Measurements from ENCODE around the gene CCL4L2. TPM values are rescaled to one million over a fixed set of nuclear protein-coding genes. Genes with fewer than 3 reads are reported as not detected.
"Not testable (repeated sequence)": the region's sequence is repeated elsewhere in the genome, so short reads cannot be mapped to it uniquely, and the experiment has no call there.

The CCL4L2 gene
- total RNA-seq, 1 donor from 2014 or later: not detected

DNA sequence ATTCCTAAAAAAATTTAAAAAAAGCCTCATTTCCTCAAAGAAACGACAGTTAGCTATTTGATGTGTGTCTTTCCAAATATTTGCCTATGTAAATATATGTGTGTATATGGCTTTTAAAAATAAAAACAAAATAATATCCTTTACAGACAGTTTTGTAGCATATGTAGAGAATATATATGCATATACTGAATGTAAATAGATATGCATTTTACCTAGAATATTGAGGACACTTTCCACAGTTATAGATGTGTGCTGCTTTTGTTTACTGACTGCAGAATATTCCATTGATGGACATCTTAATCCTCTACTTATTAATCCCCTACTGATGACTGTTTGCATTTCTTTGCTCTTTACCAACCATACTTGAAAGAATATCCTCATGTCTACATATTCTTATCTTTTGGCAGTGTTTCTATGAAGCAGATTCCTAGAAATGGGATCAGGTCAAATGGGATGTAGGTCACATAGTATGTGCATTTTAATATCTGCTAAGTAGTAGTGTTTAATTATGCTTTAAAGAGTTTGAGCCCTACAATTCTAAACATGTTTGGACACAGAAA, 17.6 kb upstream of the CCL4L2 start:
- TF ChIP-seq, protein P1, sequence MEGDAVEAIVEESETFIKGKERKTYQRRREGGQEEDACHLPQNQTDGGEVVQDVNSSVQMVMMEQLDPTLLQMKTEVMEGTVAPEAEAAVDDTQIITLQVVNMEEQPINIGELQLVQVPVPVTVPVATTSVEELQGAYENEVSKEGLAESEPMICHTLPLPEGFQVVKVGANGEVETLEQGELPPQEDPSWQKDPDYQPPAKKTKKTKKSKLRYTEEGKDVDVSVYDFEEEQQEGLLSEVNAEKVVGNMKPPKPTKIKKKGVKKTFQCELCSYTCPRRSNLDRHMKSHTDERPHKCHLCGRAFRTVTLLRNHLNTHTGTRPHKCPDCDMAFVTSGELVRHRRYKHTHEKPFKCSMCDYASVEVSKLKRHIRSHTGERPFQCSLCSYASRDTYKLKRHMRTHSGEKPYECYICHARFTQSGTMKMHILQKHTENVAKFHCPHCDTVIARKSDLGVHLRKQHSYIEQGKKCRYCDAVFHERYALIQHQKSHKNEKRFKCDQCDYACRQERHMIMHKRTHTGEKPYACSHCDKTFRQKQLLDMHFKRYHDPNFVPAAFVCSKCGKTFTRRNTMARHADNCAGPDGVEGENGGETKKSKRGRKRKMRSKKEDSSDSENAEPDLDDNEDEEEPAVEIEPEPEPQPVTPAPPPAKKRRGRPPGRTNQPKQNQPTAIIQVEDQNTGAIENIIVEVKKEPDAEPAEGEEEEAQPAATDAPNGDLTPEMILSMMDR (IDR thresholded peaks at IDR 0.05; ENCODE audit: unreplicated experiment): no peak
- Mint-ChIP-seq H3K4me3 (ENCODE audit: low read depth) (no peak overlapping the region), H3K9me3 (ENCODE audit: low read depth) (no peaks in the 10 kb centered on the region), H3K36me3 (ENCODE audit: insufficient read depth) (no peaks in the 10 kb centered on the region), H3K27ac (no peak overlapping the region), H3K27me3 (peaks cover 28% of the 10 kb centered on the region), H3K4me1 (ENCODE audit: low read depth) (peaks cover 11% of the 10 kb centered on the region)
- no peak for DNase-seq (ENCODE audit: low spot score, unreplicated experiment)

DNA sequence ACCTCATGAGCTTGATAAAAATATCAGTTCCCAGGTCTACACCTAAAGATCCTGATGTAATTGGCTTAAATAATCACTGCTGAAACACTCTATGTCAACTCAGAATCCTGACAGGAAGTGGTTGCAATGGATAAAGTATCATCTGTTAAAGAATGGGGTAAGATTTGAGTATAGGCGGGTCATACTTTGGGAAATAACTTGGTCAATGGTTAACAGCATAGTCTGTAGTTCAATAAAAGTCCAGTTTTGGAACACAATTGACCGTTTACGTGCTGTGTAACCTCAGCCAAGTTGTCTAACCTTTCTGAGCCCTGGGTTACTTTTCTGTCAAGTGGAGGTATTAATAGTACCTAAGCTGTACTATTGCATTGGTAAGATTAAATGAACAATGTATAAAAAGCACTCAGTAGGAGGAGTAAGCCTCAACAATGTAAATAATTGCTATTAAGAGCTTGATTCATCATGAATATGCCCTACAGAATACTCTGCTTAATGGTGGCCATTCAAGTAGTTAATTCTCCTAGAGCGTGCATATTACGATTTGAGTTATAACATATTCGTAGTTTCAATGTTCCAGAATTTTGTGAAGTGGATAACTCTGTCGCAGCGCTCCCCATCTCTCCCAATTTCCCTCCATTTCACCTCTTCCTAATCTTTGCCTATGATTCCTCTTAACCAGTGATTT, 16.6 kb upstream of the CCL4L2 start:
- not testable (repeated sequence) for H3K36me3 Mint-ChIP-seq (ENCODE audit: insufficient read depth); H3K4me3 Mint-ChIP-seq (ENCODE audit: low read depth); DNase-seq (ENCODE audit: low spot score, unreplicated experiment); H3K9me3 Mint-ChIP-seq (ENCODE audit: low read depth); H3K27ac Mint-ChIP-seq
- H3K4me1 Mint-ChIP-seq (ENCODE audit: low read depth): peaks cover 11% of the 10 kb centered on the region
- H3K27me3 Mint-ChIP-seq: peaks cover 27% of the 10 kb centered on the region

DNA sequence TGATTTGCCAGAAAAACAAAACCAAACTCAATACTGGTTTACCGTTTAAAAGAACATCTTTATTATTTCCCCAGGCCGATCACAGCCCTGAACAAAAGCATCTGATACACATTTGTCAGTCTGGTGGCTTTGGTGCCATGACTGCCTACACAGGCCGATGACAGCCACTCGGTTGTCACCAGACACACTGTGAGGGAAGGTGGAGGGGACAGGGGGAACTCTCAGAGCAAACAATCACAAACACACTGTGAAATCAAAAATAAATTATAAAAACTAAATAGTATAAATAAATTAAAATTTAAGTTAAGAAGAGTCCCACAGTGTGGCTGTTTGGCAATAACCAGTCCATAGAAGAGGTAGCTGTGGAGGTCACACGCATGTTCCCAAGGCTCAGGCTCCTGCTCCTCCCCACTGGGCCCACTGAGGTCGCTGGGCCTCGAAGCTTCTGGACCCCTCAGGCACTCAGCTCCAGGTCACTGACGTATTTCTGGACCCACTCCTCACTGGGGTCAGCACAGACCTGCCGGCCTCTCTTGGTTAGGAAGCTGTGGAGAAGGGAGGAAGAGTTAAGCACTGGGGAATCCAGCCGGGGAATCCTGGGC, 15.9 kb upstream of the CCL4L2 start:
- not testable (repeated sequence) for H3K27ac Mint-ChIP-seq; DNase-seq (ENCODE audit: low spot score, unreplicated experiment); H3K9me3 Mint-ChIP-seq (ENCODE audit: low read depth); H3K36me3 Mint-ChIP-seq (ENCODE audit: insufficient read depth); H3K4me3 Mint-ChIP-seq (ENCODE audit: low read depth)
- peaks cover 11% of the 10 kb centered on the region for H3K4me1 Mint-ChIP-seq (ENCODE audit: low read depth)
- peaks cover 27% of the 10 kb centered on the region for H3K27me3 Mint-ChIP-seq

- TF ChIP-seq, protein P1 (IDR thresholded peaks at IDR 0.05; ENCODE audit: unreplicated experiment): no peak
- Mint-ChIP-seq H3K4me1 (ENCODE audit: low read depth) (peaks cover 11% of the 10 kb centered on the region), H3K9me3 (ENCODE audit: low read depth) (no peaks in the 10 kb centered on the region), H3K36me3 (ENCODE audit: insufficient read depth) (no peaks in the 10 kb centered on the region), H3K27me3 (peaks cover 30% of the 10 kb centered on the region), H3K4me3 (ENCODE audit: low read depth) (peak overlapping the region; percentile 2), H3K27ac (no peak overlapping the region)
- no peak for DNase-seq (ENCODE audit: low spot score, unreplicated experiment)
Observed at GRCh38 chr17:36195434-36196130, 15.3 kb upstream of the CCL4L2 start.

DNA sequence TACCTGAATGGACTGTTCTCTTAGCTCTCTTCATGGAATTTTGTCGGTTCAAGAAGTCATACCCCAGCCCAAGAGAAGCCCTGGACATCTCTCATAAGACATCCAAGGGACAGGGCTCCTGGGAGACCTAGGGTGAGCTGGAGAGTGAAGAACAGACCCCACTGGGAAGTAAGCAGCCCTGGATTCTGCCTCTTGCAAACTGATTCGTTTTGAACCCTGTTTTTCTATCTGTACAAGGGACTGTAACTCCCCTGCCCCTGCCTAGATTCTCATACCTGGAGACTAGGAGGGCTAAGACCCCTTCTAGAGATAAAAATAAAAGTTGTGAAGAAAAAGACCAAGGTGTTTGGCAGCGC, 14.8 kb upstream of the CCL4L2 start:
- H3K27ac Mint-ChIP-seq: no peak overlapping the region
- H3K4me3 Mint-ChIP-seq (ENCODE audit: low read depth): no peak overlapping the region
- H3K4me1 Mint-ChIP-seq (ENCODE audit: low read depth): peaks cover 10% of the 10 kb centered on the region
- H3K36me3 Mint-ChIP-seq (ENCODE audit: insufficient read depth): no peaks in the 10 kb centered on the region
- H3K9me3 Mint-ChIP-seq (ENCODE audit: low read depth): no peaks in the 10 kb centered on the region
- TF ChIP-seq, protein P1 (IDR thresholded peaks at IDR 0.05; ENCODE audit: unreplicated experiment): no peak
- DNase-seq (ENCODE audit: low spot score, unreplicated experiment): no peak
- H3K27me3 Mint-ChIP-seq: peaks cover 30% of the 10 kb centered on the region

- peaks cover 32% of the 10 kb centered on the region for H3K27me3 Mint-ChIP-seq
- no peak overlapping the region for H3K4me3 Mint-ChIP-seq (ENCODE audit: low read depth)
- DNase-seq (ENCODE audit: low spot score, unreplicated experiment): no peak
- H3K27ac Mint-ChIP-seq: no peak overlapping the region
- H3K36me3 Mint-ChIP-seq (ENCODE audit: insufficient read depth): no peaks in the 10 kb centered on the region
- TF ChIP-seq, protein P1 (IDR thresholded peaks at IDR 0.05; ENCODE audit: unreplicated experiment): no peak
- H3K9me3 Mint-ChIP-seq (ENCODE audit: low read depth): no peaks in the 10 kb centered on the region
- peaks cover 8% of the 10 kb centered on the region for H3K4me1 Mint-ChIP-seq (ENCODE audit: low read depth)
Observed at GRCh38 chr17:36197387-36197703, 13.5 kb upstream of the CCL4L2 start.

Measured in progenitor cell of endocrine pancreas (in vitro differentiated cells).